Right hindlimb (tissue), 1 donor: ENCODE data around the gene L3MBTL1.
A peak's percentile ranks its signal among the peaks of the same experiment; 100 is the strongest.

ENCODE experiments used
- DNase-seq: peaks from one replicate; pipeline ENCODE4 v3.0.0-alpha.2; 2018

The L3MBTL1 gene

DNA sequence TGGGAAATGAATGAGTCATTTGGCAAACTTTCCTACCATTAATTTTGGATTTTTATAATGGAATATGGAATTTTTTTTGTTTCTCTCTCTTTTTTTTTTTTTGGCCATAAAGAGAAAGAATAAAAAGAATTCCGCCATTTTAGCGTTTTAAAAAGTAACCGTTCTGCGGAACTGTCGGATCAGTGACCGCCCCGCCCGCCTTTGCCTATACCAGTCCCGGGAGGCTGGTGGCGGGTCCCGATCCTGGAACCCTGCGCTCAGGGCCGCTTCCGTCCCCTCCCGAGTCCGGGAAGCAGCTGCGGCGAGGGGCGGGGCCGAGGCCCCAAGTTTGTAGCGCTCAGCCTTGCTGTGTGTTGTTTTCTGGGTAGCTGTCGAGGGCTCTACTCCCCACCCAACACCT, 609 bp downstream of the L3MBTL1 start:
- no peak for DNase-seq

DNA sequence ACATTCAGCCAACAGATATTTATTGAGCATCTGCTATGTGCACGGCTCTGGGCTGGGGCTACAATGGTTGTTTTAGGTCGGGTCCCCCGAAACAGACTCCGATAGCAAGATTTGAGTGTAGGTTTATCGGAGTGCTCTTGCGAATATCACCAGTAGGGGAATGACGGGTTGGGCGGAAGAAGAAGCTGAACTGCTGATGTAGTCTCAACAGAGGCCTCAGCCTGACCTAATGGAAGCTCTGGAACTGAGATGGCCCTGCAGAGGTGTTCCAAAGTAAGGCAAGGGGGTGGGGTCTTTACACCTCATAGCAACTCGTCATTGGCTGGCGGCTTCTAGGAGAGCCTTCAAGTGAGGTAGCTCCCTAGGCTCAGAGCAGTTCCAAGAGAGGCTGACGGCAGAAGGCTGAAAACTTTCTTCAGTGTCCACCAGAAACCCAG, 1.1 kb downstream of the L3MBTL1 start:
- DNase-seq: no peak

DNA sequence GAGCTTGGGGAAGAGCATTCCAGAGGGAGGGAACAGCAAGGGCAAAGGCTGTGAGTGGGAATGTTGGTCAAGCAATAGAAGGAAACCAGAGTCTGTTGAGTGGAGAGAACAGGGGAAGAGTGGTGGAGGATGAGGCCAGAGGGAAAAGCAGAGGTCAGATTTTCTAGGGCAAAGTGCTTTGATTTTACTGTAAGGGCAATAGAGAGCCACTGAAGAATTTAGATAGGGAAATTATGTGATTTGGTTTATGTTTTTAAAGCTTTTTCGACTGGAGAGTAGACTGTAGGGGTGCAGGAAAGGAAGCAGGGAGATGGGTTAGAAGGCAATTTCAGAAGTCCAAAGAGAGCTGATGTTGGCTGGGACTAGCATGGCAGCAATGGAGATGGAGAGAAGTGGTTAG, 4.4 kb downstream of the L3MBTL1 start:
- no peak for DNase-seq

DNA sequence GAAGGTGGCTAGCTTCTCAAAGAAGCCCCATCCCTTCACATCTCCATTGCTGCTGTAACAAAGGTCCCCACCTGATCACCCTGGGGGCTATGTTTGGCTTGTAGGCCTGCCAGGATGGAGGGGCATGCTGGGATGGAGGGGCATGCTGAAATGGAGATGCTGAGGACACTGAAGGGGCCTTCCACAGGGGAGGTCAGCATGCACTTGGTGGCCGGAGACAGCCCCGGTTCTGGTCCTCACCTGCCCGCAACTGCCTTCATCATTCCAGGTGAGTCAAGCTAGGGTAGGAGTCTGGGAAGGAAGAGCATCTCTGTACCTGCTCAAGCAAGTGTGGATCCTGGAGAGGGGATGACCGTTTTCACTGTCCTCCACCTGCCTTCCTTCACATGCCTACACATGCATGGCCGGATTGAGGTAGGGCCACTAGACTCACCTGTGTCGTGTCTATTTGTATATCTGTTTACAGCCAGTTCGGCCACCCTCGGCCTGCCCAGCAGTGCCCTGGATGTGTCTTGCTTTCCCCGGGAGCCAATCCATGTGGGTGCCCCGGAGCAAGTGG, 6.0 kb downstream of the L3MBTL1 start:
- DNase-seq: no peak

DNA sequence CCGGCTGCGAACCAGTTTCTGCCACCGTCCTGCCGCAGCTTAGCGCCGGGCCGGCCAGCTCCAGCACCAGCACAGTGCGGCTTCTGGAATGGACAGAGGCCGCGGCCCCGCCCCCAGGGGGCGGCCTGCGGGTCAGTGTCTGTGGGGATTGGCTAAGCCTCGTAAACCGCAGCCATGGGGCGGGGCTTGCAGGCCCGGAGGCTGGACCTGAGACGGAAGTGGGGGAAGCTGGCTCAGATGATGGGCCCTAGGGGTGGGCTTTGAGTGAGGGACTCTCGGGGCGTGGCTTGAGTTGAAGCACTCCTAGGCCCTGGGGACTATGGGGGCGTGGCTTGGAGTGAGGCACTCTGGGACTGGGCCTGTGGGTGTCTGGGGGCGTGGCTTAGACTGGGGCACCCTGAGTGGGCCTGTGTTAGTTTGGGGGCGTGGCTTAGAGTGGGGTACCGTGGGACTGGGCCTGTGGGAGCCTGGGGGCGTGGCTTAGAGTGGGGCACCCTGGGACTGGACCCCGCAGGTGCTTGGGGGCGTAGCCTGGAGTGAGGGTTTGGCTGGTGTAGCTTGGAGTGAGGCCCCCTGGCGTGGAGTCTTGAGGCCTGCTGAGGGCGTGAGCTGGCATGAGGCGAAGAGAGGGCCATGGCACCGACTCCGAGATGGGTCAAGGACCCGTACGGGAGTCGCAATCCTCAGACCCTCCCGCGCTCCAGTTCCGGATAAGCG, 6.6 kb downstream of the L3MBTL1 start:
- peak; percentile 95 for DNase-seq

DNA sequence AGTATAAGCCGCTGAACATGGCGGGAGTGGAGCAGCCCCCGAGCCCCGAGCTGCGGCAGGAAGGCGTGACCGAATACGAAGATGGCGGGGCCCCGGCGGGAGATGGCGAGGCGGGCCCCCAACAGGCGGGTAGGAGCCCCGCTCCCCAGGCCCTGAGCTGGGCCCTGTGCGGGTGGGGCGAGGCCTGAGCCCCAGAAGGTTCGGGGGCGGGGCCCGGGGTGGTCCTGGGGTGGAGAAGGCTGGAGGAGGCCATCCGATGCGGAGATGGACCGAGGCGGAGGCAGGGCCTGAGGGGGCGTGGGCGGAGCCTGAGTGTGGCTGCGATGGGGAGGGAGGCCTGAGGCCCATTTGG, 7.1 kb downstream of the L3MBTL1 start:
- DNase-seq: peak; percentile 57

DNA sequence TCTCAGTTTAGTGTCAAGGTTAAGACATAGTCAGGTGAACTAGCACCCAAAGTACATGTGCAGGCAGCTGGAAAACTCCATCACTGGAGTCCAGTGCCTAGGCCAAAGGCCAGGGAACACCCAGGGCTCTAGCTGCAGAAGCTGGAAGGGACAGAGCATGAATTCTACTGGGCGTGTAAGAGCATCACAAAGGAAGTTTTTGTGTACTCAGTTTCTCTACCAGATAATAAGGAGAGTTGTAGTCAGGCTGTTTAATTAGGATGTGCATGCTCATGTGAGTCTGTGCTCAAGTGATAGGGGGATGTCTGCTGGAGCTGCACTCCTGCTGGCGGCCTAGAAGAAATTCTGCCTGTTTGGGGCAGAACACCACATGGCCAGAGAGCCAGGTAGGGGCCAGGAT, 8.1 kb downstream of the L3MBTL1 start:
- DNase-seq: no peak

DNA sequence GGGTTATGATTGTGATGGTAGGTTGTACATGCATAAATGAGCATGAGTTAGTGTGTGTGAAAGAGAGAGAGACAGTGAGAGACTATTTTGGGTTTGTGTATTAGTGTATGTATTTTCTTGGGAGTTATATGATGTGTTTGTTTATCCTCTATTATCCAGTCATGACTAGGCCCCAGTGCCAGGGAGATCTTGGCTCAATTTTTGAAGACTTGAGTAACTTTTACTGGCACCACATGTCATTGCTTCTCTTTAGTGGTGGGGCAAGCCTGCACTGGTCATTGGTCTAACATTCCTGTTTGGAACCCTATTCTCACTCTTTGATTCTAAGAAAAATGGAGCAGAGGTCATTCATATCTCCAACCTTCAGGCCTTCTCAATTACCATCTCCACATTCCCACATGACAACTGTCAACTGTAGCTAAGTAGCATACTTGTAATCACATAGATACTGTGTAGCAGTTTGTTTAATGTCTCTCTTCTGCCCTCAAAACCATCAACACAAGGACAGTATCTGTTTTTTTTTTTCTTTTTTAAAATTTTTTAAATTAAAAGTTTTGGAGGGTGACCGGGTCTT, 8.8 kb downstream of the L3MBTL1 start:
- DNase-seq: no peak

DNA sequence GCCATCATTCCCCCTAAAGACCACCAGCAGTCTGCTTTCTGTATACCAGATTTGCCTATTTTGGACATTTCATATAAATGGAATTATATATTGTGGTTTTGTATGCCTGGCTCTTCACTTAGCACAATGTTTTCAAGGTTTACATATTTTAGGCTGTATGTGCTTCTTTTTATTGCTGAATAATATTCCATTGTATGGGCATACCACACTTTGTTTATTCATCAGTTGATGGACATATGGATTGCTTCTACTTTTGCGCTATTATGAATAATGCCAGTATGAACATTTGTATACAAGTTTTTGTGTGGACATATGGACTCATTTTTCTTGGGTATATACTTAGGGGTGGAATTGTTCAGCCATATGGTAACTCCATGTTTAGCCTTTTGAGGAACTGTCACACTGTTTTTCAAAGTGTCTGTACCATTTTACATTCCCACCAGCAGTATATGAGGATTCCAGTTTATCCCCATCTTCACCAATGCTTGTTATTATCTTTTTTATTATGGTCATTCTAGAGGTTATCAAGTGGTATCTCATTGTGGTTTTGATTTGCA, 12.7 kb downstream of the L3MBTL1 start:
- DNase-seq: no peak

DNA sequence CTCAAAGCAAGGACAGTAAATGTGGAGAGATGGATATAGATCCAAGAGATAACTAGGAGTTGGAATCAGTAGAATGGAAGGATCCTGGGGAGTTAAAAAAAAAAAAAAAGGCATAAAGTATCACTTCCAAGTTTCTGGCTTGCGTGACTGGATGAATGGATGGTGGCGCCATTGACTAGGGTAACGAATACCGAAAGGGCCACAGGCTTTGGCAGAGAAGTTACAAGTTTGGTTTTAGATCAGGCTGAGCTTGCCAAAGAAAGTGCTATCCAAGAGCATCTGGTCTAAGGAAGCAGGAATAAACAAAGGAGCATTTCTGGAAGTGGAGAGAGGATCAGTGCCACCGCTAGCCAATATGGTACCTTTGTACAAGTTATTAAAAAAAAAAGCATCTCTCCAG, 17.5 kb downstream of the L3MBTL1 start:
- DNase-seq: no peak

DNA sequence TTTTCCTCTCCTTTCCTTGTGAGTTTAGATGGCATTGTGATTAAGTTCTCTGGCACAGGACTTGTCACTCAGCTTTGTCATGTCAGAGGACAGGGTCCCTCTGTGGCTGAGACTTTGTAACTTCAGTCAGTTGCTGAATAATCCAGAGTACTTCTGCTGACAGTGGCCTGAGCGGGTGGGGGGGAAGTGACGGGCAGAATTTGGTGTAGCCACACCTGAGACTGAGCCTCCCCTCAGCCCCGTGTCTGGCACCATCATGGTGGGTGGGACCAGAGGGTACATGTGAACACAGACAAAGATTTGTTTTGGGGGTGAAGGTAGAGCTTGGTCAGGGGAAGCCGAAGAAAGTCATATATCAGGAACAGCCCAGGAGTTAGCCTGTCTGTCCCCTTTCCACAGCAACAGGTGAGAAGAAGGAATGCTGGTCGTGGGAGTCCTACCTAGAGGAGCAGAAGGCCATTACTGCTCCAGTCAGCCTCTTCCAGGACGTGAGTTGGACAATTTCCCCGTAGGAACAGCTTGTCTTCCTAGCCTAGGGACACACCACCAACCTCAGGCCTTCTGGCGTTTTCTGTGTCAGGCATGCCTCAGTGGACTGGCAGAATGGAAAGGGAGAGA, 20.9 kb downstream of the L3MBTL1 start:
- no peak for DNase-seq

DNA sequence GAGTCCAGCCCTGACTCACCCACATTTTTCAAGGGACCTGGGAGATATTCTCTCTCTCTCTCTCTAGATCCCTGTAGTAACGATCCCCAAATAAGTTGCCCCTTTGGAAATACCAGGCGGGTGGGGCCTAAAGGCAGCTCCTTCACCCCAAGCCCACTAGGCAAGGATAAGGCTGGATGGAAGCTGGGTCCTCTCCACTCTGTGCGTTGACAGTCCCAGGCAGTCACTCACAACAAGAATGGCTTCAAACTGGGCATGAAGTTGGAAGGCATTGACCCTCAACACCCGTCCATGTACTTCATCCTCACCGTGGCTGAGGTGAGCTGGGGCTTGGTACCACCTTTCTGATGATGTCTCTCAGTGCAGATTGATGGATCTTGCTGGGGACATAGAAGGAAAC, 21.6 kb downstream of the L3MBTL1 start:
- no peak for DNase-seq

DNA sequence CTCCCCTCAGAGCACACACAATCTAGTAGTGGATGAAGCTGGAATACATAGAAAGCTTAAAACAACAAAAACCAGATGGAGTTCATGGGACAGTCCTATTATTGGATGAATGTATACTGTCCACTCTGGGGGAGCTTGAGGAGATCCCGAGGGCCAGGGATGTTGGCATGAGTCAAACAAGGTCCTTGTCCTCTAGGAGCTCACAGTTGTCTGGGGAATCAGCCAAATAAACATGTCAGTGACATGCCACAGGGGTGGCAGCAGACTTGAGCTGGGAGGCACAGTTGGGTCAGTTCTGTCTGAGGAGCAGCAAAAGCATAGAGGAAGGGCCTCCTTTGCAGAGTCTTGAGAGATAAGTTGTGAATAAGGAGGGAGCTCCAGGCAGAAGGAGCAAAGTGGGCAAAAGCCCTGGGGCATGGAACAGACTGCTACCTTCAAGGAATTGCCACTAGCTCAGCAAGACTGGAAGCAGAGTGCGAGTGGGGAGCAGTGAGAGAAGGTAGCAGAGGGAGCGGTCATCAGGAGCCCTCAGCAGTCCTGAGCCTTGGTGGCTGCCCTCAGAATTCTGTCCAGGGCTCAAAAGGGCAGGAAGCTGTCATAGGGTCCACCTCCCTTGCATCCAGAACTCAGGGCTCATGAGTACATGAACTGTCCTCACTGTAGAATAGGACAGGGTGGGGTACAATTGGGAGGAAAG, 22.1 kb downstream of the L3MBTL1 start:
- no peak for DNase-seq

DNA sequence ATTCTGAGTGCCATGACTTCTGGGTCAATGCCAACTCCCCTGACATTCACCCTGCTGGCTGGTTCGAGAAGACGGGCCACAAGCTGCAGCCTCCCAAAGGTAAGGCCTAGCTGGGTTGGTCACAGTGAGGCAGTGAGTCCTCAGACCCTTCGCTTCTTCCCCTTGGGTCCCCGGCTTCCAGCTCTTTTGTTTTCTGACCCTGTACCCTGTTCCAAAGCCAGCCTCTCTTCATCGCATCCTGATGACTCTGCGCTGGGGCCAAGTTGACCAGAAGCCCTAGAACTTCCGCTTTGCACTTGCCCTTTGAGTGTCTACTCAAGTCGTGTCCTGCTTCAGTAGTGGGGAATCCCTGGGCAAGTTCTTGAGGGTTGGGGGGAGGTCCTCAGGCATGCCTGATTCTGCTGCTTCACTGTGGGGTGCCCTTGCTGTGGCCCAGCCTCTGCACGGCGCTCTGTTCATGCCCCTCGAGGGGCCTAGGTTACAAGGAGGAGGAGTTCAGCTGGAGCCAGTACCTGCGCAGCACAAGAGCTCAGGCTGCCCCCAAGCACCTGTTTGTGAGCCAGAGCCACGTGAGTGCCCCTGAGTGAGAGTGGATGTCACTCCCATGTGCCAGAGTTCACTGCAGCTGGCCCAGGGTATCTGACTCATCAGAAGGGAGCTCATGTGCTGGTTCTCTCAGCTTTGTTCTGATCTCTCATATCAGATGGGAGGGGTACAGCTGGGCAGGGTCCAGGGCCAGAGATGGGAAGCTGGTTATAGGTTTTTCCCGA, 23.0 kb downstream of the L3MBTL1 start:
- no peak for DNase-seq

DNA sequence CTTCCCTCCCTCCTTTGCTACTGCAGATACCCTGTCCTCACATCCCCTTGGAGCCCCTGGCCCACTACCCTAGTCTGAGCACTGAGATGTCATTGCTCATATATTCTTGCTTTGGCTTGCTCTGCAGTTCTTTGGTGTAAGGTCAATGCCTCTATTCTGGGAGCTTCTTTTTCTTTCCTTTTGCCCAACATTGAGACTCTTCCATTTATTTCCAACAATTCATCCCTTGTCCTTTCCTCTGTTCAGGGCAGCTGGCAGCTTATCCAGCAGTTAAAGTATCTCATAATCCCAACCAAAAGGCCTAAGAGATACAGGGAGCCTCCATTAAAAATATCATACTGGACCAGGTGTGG, 23.6 kb downstream of the L3MBTL1 start:
- no peak for DNase-seq

DNA sequence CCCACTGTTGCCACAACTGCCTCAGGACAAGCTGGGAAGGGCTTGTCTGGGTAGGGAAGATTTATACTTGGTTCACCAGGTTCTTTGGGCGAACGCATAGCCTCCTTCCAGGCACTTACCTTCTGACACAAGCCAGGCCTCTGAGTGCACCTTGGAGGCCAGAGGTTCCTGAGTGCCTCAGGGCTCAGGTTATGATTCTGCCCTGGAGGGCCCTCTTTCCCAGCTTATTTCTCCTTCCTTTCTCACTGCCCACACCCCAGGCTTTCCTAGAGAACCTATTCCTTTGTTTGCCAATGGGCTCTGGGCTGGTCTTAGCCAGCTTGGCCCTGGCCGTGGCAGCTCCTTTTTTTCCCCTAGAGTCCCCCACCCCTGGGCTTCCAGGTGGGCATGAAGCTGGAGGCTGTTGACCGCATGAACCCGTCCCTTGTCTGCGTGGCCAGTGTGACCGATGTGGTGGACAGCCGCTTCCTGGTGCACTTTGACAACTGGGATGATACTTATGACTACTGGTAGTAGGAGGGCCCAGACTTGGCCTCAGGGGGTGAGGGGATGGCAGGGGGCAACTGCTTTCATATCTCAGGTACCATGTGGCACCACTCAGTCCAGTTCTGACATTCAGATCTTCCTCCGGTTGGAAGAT, 25.0 kb downstream of the L3MBTL1 start:
- DNase-seq: no peak

DNA sequence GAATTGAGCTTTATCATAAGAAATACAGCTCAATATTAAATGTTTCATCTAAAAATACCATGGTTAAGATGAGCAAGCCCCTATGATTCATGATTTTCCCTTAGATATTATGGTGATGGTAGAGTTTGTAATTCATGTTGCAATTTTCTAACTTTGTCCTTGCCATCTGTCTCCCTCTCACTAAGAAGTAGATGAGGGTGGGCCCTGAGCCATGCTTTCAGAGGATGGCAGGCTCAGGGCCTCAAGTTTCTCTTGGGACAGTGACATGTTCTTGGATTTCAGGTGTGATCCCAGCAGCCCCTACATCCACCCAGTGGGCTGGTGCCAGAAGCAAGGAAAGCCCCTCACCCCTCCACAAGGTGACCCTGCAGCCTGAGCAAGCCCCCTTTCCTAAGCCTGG, 25.6 kb downstream of the L3MBTL1 start:
- DNase-seq: no peak

DNA sequence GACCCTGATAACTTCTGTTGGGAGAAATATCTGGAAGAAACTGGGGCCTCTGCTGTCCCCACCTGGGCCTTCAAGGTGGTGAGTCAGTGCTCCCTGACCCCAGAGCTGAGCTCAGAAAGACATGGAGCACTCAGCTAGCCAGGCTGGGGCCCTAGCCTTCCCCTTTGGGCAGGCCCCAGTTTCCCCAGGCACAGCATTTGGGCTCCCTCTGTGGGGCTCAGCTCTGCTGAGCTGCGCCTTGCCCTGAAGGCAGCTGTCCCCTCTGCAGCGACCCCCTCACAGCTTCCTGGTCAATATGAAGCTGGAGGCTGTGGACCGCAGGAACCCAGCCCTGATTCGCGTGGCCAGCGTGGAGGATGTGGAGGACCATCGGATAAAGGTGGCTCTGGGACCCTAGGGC, 26.5 kb downstream of the L3MBTL1 start:
- DNase-seq: no peak

DNA sequence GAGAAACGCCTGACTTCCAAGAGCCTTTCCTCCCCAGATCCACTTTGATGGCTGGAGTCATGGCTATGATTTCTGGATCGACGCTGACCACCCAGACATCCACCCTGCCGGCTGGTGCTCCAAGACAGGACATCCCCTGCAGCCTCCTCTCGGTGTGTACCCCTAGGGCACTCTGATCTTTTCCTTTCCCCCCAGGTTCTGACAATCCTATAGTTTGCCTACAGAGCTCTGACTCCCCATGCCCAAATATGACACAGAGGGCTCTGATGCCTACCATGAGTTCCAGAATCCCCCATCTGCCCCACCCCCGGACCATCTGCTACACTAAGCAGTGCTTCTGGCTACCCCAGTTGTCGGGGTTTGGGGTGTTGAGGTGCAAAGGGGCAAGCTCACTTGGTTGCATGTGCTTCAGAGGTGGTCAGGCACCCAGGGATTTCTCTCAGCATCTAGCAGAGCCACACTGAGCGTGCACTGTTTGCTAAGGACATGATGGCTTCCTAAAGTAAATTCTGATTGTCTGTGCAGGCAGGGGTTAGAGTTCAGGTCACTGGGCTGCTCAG, 27.4 kb downstream of the L3MBTL1 start:
- DNase-seq: no peak

DNA sequence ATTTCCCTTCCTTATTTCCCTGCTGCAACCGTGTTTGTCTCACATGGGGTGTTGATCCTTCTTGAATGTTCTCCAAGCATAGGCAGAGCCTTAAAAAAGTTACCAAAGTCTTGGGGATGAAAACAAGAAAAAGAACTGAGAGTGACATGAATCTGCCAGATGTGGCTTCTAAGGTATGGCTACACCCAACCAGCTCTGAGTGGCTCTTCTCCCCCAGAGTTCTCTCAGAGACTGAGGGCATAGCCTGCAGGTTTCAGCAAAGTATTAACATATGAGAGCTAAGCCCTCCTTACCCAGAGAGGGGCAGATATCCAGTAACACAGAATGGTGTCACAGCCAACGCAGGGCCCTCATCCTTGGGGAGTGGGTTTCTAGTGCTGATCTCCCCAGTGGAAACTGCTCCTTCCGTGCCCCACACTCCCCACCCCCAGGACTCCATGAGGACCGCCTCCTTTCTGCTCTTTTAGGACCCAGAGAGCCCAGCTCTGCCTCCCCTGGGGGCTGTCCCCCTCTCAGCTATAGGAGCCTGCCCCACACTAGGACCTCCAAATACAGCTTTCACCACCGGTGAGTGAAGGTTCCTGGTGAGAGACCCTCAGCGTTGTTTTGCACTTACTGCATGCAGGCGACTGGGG, 28.0 kb downstream of the L3MBTL1 start:
- DNase-seq: no peak
